NCI-H2081 treated with DMSO at 0.1 percent for 48 hours (cell line): Measurements from ENCODE around the gene BLTP2.
"Not testable (repeated sequence)": the region's sequence is repeated elsewhere in the genome, so short reads cannot be mapped to it uniquely, and the experiment has no call there.

Experiments used
- DNase-seq: peaks from one replicate; lab custom pipeline; 2025; lab: John Stamatoyannopoulos, UW

Gene BLTP2

GRCh38 chr17:28644787-28645575, at the start of gene BLTP2:
Gene BLTP2, minus strand, starts transcription at chr17:28645158. Its CDS starts 102 bp downstream, at chr17:28645056.
- DNase-seq: peak; percentile 1

- DNase-seq: no peak
These were observed 48.9 kb upstream of the BLTP2 start for GRCh38 chr17:28693869-28694268.

DNA sequence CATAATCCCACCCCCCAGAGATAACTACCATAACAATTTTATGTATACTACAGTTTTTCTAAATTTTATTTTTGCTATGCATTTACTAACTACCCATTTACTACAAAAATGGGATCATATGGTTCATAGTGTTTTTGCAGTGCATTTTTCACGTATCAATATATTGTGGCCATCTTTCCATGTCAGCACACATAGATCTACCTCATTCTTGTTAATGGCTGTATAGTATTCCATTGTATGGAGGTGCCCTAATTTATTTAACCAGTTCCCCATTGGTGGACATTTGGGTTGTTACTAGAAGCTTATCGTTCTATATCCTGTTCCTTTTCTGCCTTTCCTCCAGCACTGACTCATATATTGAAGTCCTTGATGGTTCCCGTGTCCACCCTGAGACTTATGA, 44.1 kb upstream of the BLTP2 start:
- DNase-seq: no peak

- no peak for DNase-seq
These were observed 43.5 kb upstream of the BLTP2 start for GRCh38 chr17:28688481-28688880.

DNA sequence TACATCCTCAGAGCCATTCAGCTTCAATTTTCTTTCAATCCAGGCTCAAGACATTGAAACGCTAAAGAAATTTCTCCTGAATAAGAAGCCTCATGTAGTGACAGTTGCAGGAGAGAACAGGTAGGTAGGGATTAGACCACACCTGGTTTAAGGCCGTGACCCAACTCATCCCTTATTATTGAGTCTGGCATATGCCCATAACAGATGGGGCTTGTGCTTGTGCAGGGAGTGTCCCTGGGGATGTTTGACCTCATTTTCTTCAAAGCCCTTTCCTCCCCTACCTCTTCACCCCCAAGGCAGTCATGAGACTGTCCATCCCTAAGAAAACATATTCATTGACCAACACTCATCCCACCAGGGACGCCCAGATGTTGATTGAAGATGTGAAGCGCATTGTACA, 41.3 kb upstream of the BLTP2 start:
- DNase-seq: no peak

GRCh38 chr17:28685366-28685765, 40.4 kb upstream of the BLTP2 start:
- no peak for DNase-seq

DNA sequence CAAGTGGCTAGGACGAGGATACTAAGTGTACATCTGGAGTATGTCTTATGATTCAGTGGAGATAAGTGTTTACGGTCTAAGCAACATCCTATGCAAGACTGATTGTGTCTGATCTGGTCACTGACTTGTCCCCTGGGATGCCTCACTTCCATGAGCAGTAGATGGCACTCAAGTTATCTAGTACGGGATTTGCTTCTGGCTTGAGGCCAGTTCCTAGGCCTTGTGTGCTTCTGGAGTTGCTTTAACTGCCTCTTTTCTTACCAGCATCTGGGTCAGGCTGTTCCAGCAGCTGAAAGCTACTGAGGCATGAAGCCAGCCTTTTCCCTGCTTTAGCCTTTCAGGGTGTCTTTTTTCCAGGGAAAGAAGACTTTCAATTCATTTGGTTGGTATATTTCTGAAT, 40.0 kb upstream of the BLTP2 start:
- DNase-seq: no peak

- no peak for DNase-seq
These were observed 37.7 kb upstream of the BLTP2 start for GRCh38 chr17:28682655-28683054.

GRCh38 chr17:28675980-28676379, 31.0 kb upstream of the BLTP2 start:
- no peak for DNase-seq

- no peak for DNase-seq
These were observed 30.5 kb upstream of the BLTP2 start for GRCh38 chr17:28675490-28675889.

DNA sequence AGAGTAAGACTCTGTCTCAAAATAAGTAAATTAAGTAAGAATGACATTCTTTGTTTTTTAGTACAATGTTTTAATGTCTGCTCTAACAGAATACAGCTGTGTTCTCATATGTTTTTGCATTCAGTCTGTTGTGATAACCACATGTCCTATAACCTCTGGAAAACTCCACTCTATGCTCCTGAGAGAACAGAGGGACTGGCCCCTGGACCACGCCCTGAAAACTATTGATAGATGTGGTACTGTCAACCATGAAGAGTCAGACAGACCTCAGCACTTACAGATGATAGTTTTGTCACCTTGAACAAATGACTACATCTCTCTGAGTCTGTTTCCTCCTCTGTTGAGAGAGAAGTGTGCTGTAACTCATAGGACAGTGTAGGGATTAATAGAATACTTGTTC, 25.0 kb upstream of the BLTP2 start:
- no peak for DNase-seq

DNA sequence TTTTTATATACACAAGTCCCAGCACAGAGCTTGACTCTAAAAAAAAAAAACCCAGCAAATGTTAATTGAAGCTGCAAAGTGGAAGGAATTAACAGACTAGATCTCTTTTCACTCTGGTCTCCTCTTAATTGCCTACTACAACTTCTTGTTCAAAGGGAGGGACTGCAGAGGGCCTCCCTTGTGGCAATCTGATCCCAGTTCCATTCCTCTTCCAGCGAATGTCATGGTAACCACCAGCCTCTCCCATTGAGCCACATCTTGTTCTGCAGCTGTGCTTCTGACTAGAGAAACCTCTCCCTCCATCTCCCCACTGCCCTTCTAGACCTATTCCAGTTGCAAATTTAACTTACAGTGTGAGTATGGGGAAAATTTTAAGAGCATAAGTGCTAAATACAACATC, 22.9 kb upstream of the BLTP2 start:
- DNase-seq: no peak

DNA sequence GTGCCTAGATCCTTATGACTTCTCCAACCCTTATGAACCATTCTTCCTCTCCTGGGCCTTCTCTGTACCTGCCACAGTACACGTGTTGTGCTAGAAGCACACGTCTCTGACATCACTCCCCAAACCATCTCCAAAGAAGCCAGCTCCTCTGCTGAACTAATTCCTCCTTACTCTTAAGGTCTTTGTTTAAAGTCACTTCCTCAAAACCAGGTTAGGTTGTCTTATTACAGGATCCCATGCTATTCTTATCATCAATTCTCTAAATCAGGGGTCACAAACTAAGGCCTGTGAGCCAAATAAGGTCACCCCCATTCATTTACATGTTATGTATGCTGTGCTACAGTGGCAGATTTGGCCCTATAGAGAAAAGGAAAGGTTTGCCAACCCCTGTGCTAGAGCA, 21.0 kb upstream of the BLTP2 start:
- no peak for DNase-seq

GRCh38 chr17:28663723-28664122, 18.8 kb upstream of the BLTP2 start:
- no peak for DNase-seq

DNA sequence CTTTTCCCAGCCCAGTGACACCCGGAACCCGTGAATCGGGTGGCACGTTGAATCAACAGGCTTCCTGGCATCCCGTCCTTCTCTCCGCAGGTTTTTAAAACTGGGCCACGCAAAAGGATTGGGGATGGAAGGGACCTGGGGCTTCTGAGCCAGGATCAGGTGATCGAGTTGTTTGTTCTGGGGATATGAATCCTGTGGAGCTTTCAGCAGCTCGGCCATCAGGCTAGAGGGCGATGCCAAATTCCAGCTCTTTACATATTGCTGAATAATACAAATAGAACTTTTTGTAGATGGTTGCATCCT, 17.5 kb upstream of the BLTP2 start:
- DNase-seq: no peak

DNA sequence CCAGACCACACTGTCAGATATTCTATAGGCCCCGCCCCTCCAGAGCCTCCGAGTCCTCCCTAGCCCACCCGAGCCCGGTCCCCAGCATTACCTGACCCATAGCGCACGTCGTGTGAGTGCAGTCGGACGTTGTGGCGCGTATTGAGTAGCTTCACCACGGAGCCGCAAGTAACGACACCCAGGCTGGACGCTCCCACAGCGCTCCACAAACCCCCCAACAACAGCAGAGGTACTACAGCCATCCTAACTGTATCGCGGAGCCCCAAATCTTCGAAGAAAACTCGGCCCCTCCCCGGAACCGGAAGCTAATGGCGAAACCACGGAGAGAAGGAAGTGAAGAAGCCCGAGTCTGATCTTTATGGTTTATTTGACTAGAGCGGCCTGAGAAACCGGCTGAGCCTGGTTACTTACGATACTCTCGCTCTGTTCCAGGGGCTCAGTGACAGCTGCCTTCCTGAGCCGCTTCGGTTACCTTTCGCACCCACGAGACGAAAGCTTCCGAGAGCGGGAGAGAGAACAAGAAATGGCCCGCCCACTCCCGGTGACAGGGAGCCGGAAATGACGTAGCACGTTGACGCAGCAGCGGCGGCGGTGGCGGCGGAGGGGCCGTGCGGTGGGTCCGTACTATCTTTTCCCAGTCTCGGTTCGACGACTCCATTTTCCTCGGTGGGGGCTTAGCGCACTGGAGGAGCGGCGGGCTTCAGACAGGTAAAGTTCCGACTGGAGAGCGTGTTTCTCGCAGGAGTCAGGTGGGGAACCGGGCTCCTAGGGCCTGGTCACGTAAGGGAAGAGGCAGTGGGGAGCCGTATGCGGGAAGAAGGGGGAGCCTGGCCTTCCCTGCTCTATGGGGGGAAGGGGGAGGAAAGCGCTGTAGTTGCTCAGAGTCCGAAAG, 16.9 kb upstream of the BLTP2 start, which contains the start of the genes SDF2 and SUPT6H:
Gene SDF2 (minus strand): TSS at position 272 of the 892 bp plus-strand sequence. CDS start 30 bp downstream, at position 242.
Gene SUPT6H (plus strand): TSS at position 571 of the 892 bp plus-strand sequence. CDS start 11,197 bp downstream, outside the sequence.
- DNase-seq: peak; percentile 41

GRCh38 chr17:28659497-28659881, 14.5 kb upstream of the BLTP2 start:
- DNase-seq: not testable (repeated sequence)

GRCh38 chr17:28658766-28659496, 14.0 kb upstream of the BLTP2 start:
- DNase-seq: not testable (repeated sequence)

- not testable (repeated sequence) for DNase-seq
These were observed 13.4 kb upstream of the BLTP2 start for GRCh38 chr17:28658342-28658741.

GRCh38 chr17:28657756-28658155, 12.8 kb upstream of the BLTP2 start:
- no peak for DNase-seq

DNA sequence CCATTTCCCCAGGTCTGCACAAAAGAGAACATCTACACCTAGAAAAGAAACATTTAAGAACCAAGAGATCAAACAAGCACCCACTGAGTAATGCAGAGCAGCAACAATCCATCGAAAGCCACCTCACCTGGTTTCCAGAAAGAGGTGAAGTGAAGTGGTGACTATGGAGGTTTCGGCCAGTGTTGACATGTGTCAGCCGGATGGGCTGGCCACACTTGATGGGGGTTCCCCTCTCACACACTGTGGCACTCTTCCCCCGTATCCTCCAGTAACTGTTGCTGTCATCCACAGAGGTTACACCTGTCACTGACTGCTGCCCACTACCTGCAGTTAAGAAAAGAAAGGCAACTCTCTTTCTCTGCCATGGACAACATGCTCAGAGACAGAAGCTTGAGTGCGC, 10.2 kb upstream of the BLTP2 start:
- DNase-seq: no peak

GRCh38 chr17:28648698-28649097, 3.7 kb upstream of the BLTP2 start:
- DNase-seq: no peak
